ENCODE measurements around the gene DNAH6.
A peak's percentile ranks its signal among the peaks of the same experiment; 100 is the strongest.

Gene DNAH6

DNA sequence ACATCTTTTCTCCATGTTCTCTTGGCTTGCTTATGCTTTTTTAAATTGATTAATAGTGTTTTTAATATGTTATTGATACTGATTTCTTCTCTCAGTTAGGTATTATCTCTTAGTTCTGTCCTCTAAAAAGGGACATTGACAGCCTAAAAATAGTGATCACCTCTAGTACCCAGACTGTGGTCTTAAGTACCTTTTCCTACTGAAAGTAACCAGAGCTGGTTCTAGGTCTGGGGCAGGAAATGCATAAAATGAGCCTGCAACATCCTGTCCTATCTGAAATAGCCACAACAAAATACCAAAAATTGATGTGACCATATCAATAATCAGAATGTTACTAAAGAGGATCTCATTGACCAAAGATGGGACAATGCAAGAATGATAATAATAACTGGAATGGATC, 113.3 kb downstream of the DNAH6 start (continued):
- no peak for TF ChIP-seq RARB (CRISPR knock-in tag; IDR thresholded peaks at IDR 0.05)

DNA sequence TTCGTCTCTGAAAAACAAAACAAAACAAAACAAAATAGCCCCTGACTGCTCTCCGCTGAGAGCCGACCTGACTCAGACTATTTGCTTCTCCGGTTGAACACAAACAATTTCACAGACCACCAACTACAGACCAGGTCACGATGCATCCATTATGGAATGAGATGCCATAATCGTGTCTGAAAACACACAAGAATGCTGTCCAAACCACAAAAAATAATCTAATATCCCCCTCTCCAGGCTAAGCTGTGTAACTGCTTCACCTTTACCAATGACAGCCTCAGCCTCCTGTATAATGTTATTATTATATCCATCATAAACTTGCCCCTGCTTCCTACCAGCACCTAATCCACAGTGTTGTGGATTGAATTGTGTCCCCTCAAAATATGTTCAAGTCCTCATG, 114.7 kb downstream of the DNAH6 start:
- TF ChIP-seq, protein P1, sequence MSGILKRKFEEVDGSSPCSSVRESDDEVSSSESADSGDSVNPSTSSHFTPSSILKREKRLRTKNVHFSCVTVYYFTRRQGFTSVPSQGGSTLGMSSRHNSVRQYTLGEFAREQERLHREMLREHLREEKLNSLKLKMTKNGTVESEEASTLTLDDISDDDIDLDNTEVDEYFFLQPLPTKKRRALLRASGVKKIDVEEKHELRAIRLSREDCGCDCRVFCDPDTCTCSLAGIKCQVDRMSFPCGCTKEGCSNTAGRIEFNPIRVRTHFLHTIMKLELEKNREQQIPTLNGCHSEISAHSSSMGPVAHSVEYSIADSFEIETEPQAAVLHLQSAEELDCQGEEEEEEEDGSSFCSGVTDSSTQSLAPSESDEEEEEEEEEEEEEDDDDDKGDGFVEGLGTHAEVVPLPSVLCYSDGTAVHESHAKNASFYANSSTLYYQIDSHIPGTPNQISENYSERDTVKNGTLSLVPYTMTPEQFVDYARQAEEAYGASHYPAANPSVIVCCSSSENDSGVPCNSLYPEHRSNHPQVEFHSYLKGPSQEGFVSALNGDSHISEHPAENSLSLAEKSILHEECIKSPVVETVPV (CRISPR knock-in tag; IDR thresholded peaks at IDR 0.05): no peak
- TF ChIP-seq SNAI2 (CRISPR knock-in tag; IDR thresholded peaks at IDR 0.05) (no peak), ZFP3 (CRISPR knock-in tag; IDR thresholded peaks at IDR 0.05) (no peak)
- ATAC-seq: peak; percentile 97

DNA sequence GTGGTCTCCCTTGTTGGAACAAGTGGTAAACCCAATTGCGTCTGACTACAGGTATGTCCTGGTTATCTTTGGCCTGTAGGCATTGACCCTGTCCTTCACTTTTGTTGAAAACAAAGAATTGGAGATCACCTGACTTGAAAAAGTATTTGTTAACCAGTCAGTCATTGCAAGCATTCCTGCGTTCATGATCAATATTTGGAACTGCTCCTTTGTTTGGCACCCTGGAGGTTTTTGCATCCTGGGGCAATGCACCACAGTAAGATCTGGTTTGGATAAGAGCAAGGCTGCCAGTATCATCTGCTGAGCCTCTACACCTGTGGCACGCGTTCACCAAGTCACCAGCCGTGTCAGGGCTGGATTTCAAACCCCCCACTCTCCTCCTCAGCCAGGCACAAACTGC, 115.7 kb downstream of the DNAH6 start:
- no peak for TF ChIP-seq ZFP30 (CRISPR knock-in tag; IDR thresholded peaks at IDR 0.05)
- no peak for TF ChIP-seq ZNF565 (CRISPR knock-in tag; conservative IDR thresholded peaks at IDR 0.05; ENCODE audit: low read depth)
- no peak for TF ChIP-seq ISL1 (CRISPR knock-in tag; IDR thresholded peaks at IDR 0.05)
- TF ChIP-seq ZFP3 (CRISPR knock-in tag; IDR thresholded peaks at IDR 0.05): no peak
- TF ChIP-seq, protein P2, sequence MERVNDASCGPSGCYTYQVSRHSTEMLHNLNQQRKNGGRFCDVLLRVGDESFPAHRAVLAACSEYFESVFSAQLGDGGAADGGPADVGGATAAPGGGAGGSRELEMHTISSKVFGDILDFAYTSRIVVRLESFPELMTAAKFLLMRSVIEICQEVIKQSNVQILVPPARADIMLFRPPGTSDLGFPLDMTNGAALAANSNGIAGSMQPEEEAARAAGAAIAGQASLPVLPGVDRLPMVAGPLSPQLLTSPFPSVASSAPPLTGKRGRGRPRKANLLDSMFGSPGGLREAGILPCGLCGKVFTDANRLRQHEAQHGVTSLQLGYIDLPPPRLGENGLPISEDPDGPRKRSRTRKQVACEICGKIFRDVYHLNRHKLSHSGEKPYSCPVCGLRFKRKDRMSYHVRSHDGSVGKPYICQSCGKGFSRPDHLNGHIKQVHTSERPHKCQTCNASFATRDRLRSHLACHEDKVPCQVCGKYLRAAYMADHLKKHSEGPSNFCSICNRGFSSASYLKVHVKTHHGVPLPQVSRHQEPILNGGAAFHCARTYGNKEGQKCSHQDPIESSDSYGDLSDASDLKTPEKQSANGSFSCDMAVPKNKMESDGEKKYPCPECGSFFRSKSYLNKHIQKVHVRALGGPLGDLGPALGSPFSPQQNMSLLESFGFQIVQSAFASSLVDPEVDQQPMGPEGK (CRISPR knock-in tag; IDR thresholded peaks at IDR 0.05; ENCODE audit: borderline replicate concordance): no peak
- TF ChIP-seq PPARA (CRISPR knock-in tag; IDR thresholded peaks at IDR 0.05; ENCODE audit: borderline replicate concordance): no peak
- TF ChIP-seq, protein P3, sequence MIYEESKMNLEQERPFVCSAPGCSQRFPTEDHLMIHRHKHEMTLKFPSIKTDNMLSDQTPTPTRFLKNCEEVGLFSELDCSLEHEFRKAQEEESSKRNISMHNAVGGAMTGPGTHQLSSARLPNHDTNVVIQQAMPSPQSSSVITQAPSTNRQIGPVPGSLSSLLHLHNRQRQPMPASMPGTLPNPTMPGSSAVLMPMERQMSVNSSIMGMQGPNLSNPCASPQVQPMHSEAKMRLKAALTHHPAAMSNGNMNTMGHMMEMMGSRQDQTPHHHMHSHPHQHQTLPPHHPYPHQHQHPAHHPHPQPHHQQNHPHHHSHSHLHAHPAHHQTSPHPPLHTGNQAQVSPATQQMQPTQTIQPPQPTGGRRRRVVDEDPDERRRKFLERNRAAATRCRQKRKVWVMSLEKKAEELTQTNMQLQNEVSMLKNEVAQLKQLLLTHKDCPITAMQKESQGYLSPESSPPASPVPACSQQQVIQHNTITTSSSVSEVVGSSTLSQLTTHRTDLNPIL (CRISPR knock-in tag; IDR thresholded peaks at IDR 0.05; ENCODE audit: low read depth): no peak
- no peak for TF ChIP-seq ZNF8 (CRISPR knock-in tag; IDR thresholded peaks at IDR 0.05)
- TF ChIP-seq, protein P4, sequence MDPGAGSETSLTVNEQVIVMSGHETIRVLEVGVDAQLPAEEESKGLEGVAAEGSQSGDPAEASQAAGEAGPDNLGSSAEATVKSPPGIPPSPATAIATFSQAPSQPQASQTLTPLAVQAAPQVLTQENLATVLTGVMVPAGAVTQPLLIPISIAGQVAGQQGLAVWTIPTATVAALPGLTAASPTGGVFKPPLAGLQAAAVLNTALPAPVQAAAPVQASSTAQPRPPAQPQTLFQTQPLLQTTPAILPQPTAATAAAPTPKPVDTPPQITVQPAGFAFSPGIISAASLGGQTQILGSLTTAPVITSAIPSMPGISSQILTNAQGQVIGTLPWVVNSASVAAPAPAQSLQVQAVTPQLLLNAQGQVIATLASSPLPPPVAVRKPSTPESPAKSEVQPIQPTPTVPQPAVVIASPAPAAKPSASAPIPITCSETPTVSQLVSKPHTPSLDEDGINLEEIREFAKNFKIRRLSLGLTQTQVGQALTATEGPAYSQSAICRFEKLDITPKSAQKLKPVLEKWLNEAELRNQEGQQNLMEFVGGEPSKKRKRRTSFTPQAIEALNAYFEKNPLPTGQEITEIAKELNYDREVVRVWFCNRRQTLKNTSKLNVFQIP (CRISPR knock-in tag; IDR thresholded peaks at IDR 0.05; ENCODE audit: borderline replicate concordance, low read depth): no peak
- TF ChIP-seq ARNTL (CRISPR knock-in tag; IDR thresholded peaks at IDR 0.05; ENCODE audit: borderline replicate concordance, low read depth): no peak
- no peak for TF ChIP-seq GLIS3 (CRISPR knock-in tag; IDR thresholded peaks at IDR 0.05)
- TF ChIP-seq, protein P5, sequence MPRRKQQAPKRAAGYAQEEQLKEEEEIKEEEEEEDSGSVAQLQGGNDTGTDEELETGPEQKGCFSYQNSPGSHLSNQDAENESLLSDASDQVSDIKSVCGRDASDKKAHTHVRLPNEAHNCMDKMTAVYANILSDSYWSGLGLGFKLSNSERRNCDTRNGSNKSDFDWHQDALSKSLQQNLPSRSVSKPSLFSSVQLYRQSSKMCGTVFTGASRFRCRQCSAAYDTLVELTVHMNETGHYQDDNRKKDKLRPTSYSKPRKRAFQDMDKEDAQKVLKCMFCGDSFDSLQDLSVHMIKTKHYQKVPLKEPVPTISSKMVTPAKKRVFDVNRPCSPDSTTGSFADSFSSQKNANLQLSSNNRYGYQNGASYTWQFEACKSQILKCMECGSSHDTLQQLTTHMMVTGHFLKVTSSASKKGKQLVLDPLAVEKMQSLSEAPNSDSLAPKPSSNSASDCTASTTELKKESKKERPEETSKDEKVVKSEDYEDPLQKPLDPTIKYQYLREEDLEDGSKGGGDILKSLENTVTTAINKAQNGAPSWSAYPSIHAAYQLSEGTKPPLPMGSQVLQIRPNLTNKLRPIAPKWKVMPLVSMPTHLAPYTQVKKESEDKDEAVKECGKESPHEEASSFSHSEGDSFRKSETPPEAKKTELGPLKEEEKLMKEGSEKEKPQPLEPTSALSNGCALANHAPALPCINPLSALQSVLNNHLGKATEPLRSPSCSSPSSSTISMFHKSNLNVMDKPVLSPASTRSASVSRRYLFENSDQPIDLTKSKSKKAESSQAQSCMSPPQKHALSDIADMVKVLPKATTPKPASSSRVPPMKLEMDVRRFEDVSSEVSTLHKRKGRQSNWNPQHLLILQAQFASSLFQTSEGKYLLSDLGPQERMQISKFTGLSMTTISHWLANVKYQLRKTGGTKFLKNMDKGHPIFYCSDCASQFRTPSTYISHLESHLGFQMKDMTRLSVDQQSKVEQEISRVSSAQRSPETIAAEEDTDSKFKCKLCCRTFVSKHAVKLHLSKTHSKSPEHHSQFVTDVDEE (CRISPR knock-in tag; IDR thresholded peaks at IDR 0.05): no peak
- TF ChIP-seq OSR1 (CRISPR knock-in tag; IDR thresholded peaks at IDR 0.05): no peak
- no peak for TF ChIP-seq ZC3H10 (CRISPR knock-in tag; IDR thresholded peaks at IDR 0.05)
- no peak for TF ChIP-seq CSDC2 (CRISPR knock-in tag; IDR thresholded peaks at IDR 0.05)
- no peak for TF ChIP-seq TOX (CRISPR knock-in tag; IDR thresholded peaks at IDR 0.05; ENCODE audit: borderline replicate concordance)
- no peak for TF ChIP-seq TCF4 (CRISPR knock-in tag; IDR thresholded peaks at IDR 0.05; ENCODE audit: borderline replicate concordance)
- TF ChIP-seq BACH2 (CRISPR knock-in tag; IDR thresholded peaks at IDR 0.05; ENCODE audit: borderline replicate concordance): no peak
- TF ChIP-seq RARB (CRISPR knock-in tag; IDR thresholded peaks at IDR 0.05): no peak
- TF ChIP-seq ZNF70 (CRISPR knock-in tag; IDR thresholded peaks at IDR 0.05): no peak
- no peak for ATAC-seq

Measured in SK-N-SH treated with all-trans-retinoic acid at 6 μM for 48 hours (cell line).